Glutamatergic neuron (in vitro differentiated cells): ENCODE measurements around the gene GJC2. TPM values are rescaled to one million over a fixed set of nuclear protein-coding genes. Genes with fewer than 3 reads are reported as not detected.

ENCODE experiments used
- DNase-seq: peaks from one replicate; pipeline ENCODE4 v3.0.0; 2022
- H3K27ac Mint-ChIP-seq: one replicate; pipeline ENCODE4 v1.8.0; 2020; ENCODE audit warnings: mild to moderate bottlenecking, mixed read lengths, inconsistent platforms; ENCODE audit not compliant: unreplicated experiment
- H3K27me3 Mint-ChIP-seq: one replicate; pipeline ENCODE4 v1.8.0; 2020; ENCODE audit warnings: mild to moderate bottlenecking, moderate library complexity, mixed read lengths, inconsistent platforms; ENCODE audit not compliant: unreplicated experiment
- H3K36me3 Mint-ChIP-seq: one replicate; pipeline ENCODE4 v1.8.0; 2020; ENCODE audit warnings: mild to moderate bottlenecking, mixed read lengths, inconsistent platforms; ENCODE audit not compliant: unreplicated experiment
- H3K4me1 Mint-ChIP-seq: one replicate; pipeline ENCODE4 v1.8.0; 2020; ENCODE audit warnings: mild to moderate bottlenecking, low read depth, mixed read lengths, inconsistent platforms; ENCODE audit not compliant: unreplicated experiment
- H3K4me3 Mint-ChIP-seq: one replicate; pipeline ENCODE4 v1.8.0; 2020; ENCODE audit warnings: mild to moderate bottlenecking, mixed read lengths, inconsistent platforms; ENCODE audit not compliant: unreplicated experiment
- H3K9me3 Mint-ChIP-seq: one replicate; pipeline ENCODE4 v1.8.0; 2020; ENCODE audit warnings: mild to moderate bottlenecking, moderate library complexity, mixed read lengths, inconsistent platforms; ENCODE audit not compliant: unreplicated experiment
- total RNA-seq: library from RNA; stranded (reverse); fragmentation: NEBNext Ultra II Directional; extraction: Animal tissue kit (Norgen Biotek cat#: 25700); gene quantifications from one replicate; pipeline ENCODE4 v1.2.1, GENCODE V29; 2021; ENCODE audit not compliant: unreplicated experiment
- TF ChIP-seq, protein P1 (sequence below): fragments of 200-600 bp; sonication (generic); IDR thresholded peaks from one replicate; pipeline ENCODE4 v1.5.0; 2021; ENCODE audit not compliant: partially characterized antibody, unreplicated experiment

GJC2 gene
- total RNA-seq, 1 donor from 2014 or later = 3.0 TPM

DNA sequence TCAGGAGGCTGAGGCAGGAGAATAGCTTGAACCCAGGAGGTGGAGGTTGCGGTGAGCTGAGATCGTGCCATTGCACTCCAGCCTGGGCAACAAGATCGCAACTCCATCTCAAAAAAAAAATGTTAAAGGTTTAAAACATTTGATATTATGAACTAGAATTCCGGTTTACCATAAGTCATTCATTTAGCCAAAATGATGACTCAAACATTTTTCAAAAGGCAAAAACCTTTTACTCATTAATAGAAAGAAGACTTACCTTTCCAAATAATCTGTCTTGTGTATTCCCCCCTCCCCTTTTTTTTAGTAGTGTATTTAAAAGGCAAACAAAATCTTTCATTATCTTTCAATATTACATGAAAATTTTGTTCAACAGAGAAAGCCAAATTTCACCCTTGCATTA is 32.4 kb upstream of the GJC2 start:
- TF ChIP-seq, protein P1, sequence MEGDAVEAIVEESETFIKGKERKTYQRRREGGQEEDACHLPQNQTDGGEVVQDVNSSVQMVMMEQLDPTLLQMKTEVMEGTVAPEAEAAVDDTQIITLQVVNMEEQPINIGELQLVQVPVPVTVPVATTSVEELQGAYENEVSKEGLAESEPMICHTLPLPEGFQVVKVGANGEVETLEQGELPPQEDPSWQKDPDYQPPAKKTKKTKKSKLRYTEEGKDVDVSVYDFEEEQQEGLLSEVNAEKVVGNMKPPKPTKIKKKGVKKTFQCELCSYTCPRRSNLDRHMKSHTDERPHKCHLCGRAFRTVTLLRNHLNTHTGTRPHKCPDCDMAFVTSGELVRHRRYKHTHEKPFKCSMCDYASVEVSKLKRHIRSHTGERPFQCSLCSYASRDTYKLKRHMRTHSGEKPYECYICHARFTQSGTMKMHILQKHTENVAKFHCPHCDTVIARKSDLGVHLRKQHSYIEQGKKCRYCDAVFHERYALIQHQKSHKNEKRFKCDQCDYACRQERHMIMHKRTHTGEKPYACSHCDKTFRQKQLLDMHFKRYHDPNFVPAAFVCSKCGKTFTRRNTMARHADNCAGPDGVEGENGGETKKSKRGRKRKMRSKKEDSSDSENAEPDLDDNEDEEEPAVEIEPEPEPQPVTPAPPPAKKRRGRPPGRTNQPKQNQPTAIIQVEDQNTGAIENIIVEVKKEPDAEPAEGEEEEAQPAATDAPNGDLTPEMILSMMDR = no peak

DNA sequence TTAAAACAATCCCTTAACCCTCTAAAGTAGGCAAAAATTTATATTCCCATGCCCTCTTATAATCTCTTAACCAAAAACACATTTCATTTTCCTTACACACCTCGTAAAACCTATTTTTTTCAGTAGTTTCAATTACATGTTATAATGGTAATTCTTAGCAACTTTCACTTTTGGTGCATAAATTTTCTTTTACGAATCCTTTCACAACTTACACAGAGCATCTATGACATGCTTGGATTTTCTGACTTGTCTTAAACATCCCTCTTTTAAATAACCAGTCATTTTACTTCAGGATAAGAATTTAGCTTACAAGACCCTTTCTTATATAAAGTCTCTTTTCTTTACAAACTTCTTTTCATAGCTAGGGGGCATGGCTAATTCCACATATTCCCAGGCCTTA is 31.7 kb upstream of the GJC2 start:
- H3K4me3 Mint-ChIP-seq = no peak overlapping the region

More for the DNA sequence above, 32.4 kb upstream of the GJC2 start:
- Mint-ChIP-seq H3K36me3 (peaks cover 8% of the 10 kb centered on the region), H3K4me1 (no peaks in the 10 kb centered on the region), H3K27ac (no peak overlapping the region), H3K4me3 (no peak overlapping the region), H3K9me3 (peaks cover 2% of the 10 kb centered on the region), H3K27me3 (no peaks in the 10 kb centered on the region)
- no peak for DNase-seq

DNA sequence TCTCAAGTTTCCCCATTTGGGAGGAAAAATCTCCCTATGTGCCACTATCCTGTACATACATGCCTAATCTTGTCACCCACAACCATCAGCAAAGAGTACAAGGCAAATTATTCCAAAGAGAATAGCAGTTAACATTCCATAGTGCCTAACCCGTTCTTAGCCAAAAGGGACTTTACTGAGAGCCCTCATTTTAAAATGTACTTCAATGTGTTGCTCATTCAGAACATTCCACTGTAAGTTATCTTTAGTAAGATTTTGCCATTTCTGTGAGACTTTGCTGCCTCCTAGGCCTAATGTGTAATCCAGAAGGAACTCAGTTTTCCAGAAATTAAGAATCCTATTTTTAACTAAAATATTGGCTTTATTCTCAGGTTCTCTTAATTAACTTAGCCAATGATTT is 29.4 kb upstream of the GJC2 start:
- no peaks in the 10 kb centered on the region for H3K27me3 Mint-ChIP-seq
- H3K4me1 Mint-ChIP-seq = no peaks in the 10 kb centered on the region
- no peak for DNase-seq
- no peak overlapping the region for H3K4me3 Mint-ChIP-seq
- no peak overlapping the region for H3K27ac Mint-ChIP-seq
- TF ChIP-seq, protein P1 = no peak
- peaks cover 8% of the 10 kb centered on the region for H3K36me3 Mint-ChIP-seq
- peaks cover 2% of the 10 kb centered on the region for H3K9me3 Mint-ChIP-seq

More for the DNA sequence above, 31.7 kb upstream of the GJC2 start:
- Mint-ChIP-seq H3K9me3 (peaks cover 2% of the 10 kb centered on the region), H3K27ac (no peak overlapping the region), H3K27me3 (no peaks in the 10 kb centered on the region), H3K36me3 (peaks cover 8% of the 10 kb centered on the region), H3K4me1 (no peaks in the 10 kb centered on the region)
- no peak for DNase-seq
- TF ChIP-seq, protein P1 = no peak

DNA sequence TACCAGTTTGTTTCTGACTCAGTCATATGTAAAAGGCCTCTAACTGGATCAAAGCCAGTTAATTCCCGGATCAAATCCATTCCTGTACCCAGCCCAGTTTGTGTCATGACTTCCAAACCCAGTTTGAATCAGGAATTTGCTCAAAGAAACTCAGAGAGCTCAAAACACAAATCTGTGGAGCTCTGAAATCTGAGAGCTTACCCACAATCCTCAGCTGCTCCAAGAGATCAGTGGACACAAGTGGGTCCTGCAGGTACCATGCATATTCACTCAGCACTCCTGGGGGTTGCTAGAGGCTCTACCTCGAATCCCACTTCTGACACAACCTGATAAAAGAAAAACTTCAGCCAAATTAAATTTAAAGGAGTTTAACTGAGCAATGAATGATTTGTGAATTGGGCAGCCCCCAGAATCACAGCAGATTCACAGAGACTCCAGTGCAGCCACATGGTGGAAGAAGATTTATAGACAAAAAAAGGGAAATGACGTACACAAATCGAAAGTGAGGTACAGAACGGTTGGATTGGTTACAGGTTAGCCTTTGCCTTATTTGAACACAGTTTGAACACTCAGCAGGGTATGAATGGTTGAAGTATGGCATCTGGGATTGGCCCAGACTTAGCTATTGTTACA is 28.8 kb upstream of the GJC2 start:
- H3K9me3 Mint-ChIP-seq = peaks cover 2% of the 10 kb centered on the region
- H3K27ac Mint-ChIP-seq = no peak overlapping the region
- no peaks in the 10 kb centered on the region for H3K4me1 Mint-ChIP-seq
- DNase-seq = no peak
- no peak overlapping the region for H3K4me3 Mint-ChIP-seq
- H3K36me3 Mint-ChIP-seq = peaks cover 8% of the 10 kb centered on the region
- TF ChIP-seq, protein P1 = no peak
- no peaks in the 10 kb centered on the region for H3K27me3 Mint-ChIP-seq

DNA sequence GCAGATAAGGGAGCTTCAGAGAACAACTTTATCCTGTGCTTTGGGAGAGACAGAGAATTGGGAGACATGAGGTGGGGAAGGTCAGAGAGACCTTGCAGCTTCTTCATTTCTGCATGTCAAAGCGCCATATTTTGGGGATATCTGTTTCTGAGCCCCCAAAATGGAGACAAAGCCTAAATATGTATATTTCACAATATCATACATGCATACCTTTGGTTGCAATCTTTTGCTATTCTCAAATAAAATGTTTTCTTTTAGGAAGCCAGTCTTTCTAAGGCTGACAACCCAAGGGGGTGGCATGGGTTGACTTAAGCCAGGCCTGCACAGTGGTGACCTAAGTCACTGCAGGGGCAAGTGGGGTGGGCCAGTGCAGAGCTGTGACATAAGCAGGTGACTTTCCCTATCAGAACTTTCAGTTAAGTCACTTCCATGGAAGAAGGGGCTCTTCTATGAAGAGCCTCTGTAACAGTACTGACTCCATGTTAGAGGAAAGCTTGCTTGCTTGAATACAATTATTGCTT is 26.7 kb upstream of the GJC2 start:
- H3K27me3 Mint-ChIP-seq = no peaks in the 10 kb centered on the region

More for the DNA sequence above, 26.7 kb upstream of the GJC2 start:
- Mint-ChIP-seq H3K36me3 (peaks cover 7% of the 10 kb centered on the region), H3K27ac (no peak overlapping the region), H3K4me3 (no peak overlapping the region), H3K4me1 (no peaks in the 10 kb centered on the region), H3K9me3 (no peaks in the 10 kb centered on the region)
- TF ChIP-seq, protein P1 = no peak
- no peak for DNase-seq
